HepG2 (cell line): Measurements from ENCODE around the gene HEPN1. TPM values are rescaled to one million over a fixed set of nuclear protein-coding genes. Genes with fewer than 3 reads are reported as not detected.

Experiments used
- ATAC-seq: fragments of 200-7000 bp; cut with Tn5 transposase; 3 replicates; pipeline ENCODE4 v1.9.1; 2020; ENCODE audit warnings: mild to moderate bottlenecking, moderate library complexity
- BruUV-seq: library from RNA; stranded (reverse); fragments of 400-500 nt; replicated peaks from 2 replicates; lab custom pipeline; 2021; lab: Mats Ljungman, UMichigan
- CTCF ChIA-PET: fragments of 300-600 bp; formaldehyde crosslinking; extraction: SDS; loops from one replicate; lab custom pipeline; 2021; ENCODE audit warnings: low total read pairs, inconsistent platforms, low intra/inter-chr PET ratio; lab: Yijun Ruan, JAX
- POLR2A ChIA-PET: fragments of 350-600 bp; sonication (Branson Sonifier 250); formaldehyde crosslinking; loops from one replicate; lab custom pipeline; 2020; ENCODE audit warnings: antibody characterized with exemption, inconsistent platforms; lab: Yijun Ruan, JAX
- DNase-seq: peaks from one replicate; pipeline ENCODE4 v3.0.0-alpha.2; 2015; ENCODE audit warnings: low spot score
- FAIRE-seq: peaks from 3 replicates; lab custom pipeline; 2011; peaks lifted over from hg19 to GRCh38; lab: Jason Lieb, UNC
- H2AFZ ChIP-seq: one replicate; pipeline ENCODE4 v1.6.1; 2011; ENCODE audit warnings: low read length, inconsistent platforms
- H3K27ac ChIP-seq: fragments of 300-600 bp; 3 replicates; pipeline ENCODE4 v1.8.0; 2011; ENCODE audit warnings: mixed run types, mild to moderate bottlenecking, mixed read lengths, low read length, inconsistent platforms; ENCODE audit not compliant: insufficient read depth; ENCODE audit errors: extremely low read length
- H3K27me3 ChIP-seq, 2 experiments: fragments of 200-600 bp in 1 of 2; 2 replicates in 1 of 2; 3 replicates in 1 of 2; pipeline versions ENCODE4 v1.6.0 to v1.8.0; 2011; ENCODE audit warnings: low read length in 2 of 2, mild to moderate bottlenecking in 2 of 2, moderate library complexity in 2 of 2, inconsistent platforms in 1 of 2; ENCODE audit not compliant: insufficient read depth in 2 of 2, control insufficient read depth in 1 of 2
- H3K36me3 ChIP-seq, 2 experiments: fragments of 200-600 bp in 1 of 2; replicated peaks in 1 of 2; 2 replicates in 1 of 2; 3 replicates in 1 of 2; pipeline versions ENCODE4 v1.5.1 to v1.8.0; 2011; ENCODE audit warnings: low read length in 2 of 2, inconsistent platforms in 1 of 2; ENCODE audit not compliant: insufficient read depth in 2 of 2, control insufficient read depth in 1 of 2
- H3K4me1 ChIP-seq: 2 replicates; pipeline ENCODE4 v1.5.1; 2012; ENCODE audit warnings: low read length, inconsistent platforms; ENCODE audit not compliant: insufficient read depth
- H3K4me2 ChIP-seq: 2 replicates; pipeline ENCODE4 v1.6.0; 2011; ENCODE audit warnings: low read depth, low read length, inconsistent platforms
- H3K4me3 ChIP-seq, 3 experiments: fragments of 200-600 bp in 1 of 3; sonication (generic), shearing (Covaris generic) in 1 of 3; replicated peaks in 1 of 3; 2 replicates each; pipeline ENCODE4 v1.5.1; 2011 to 2016; ENCODE audit warnings: low read length in 3 of 3, inconsistent platforms in 2 of 3, low read depth in 2 of 3, mild to moderate bottlenecking in 2 of 3, control low read depth in 1 of 3, mixed read lengths in 1 of 3; ENCODE audit not compliant: insufficient read depth in 1 of 3
- H3K79me2 ChIP-seq: one replicate; pipeline ENCODE4 v1.6.1; 2011; ENCODE audit warnings: low read length, inconsistent platforms; ENCODE audit not compliant: insufficient read depth
- H3K9ac ChIP-seq: 2 replicates; pipeline ENCODE4 v1.6.0; 2011; ENCODE audit warnings: mild to moderate bottlenecking, low read depth, low read length, inconsistent platforms; ENCODE audit not compliant: insufficient read depth
- H3K9me3 ChIP-seq: 2 replicates; pipeline ENCODE4 v1.5.1; 2012; ENCODE audit warnings: mild to moderate bottlenecking, low read length
- H4K20me1 ChIP-seq: 2 replicates; pipeline ENCODE4 v1.6.0; 2011; ENCODE audit warnings: inconsistent platforms, mild to moderate bottlenecking, low read length, moderate library complexity; ENCODE audit not compliant: insufficient read depth
- ETV5 ChIP-seq: IDR thresholded peaks from 2 replicates; pipeline ENCODE4 v1.6.1; 2018; ENCODE audit warnings: missing biosample characterization, missing genetic modification reagents, inconsistent platforms, borderline replicate concordance
- EZH2 ChIP-seq: conservative IDR thresholded peaks from 2 replicates; pipeline ENCODE4 v1.6.1; 2012; ENCODE audit warnings: mild to moderate bottlenecking, low read depth, low read length, moderate library complexity
- NFYB ChIP-seq: sonication (generic); formaldehyde crosslinking; IDR thresholded peaks from 2 replicates; pipeline ENCODE4 v1.4.0; 2020; ENCODE audit warnings: missing genetic modification reagents
- NPAS2 ChIP-seq: sonication (generic); formaldehyde crosslinking; IDR thresholded peaks from 2 replicates; pipeline ENCODE4 v1.8.0; 2022; ENCODE audit warnings: mild to moderate bottlenecking, missing genetic modification reagents, borderline replicate concordance
- PCBP1 ChIP-seq: fragments of 200-400 bp; formaldehyde crosslinking; IDR thresholded peaks from 2 replicates; pipeline ENCODE4 v1.6.1; 2017; ENCODE audit warnings: mild to moderate bottlenecking, low read depth, low read length, borderline replicate concordance
- YEATS4 ChIP-seq: sonication (generic); formaldehyde crosslinking; IDR thresholded peaks from 2 replicates; pipeline ENCODE4 v1.4.0; 2020; ENCODE audit warnings: missing genetic modification reagents, borderline replicate concordance
- ZNF142 ChIP-seq: sonication (generic); formaldehyde crosslinking; IDR thresholded peaks from 2 replicates; pipeline ENCODE4 v1.4.0; 2020; ENCODE audit warnings: missing genetic modification reagents
- ZNF296 ChIP-seq: sonication (generic); formaldehyde crosslinking; conservative IDR thresholded peaks from 2 replicates; pipeline ENCODE4 v1.5.0; 2020; ENCODE audit warnings: mild to moderate bottlenecking, missing genetic modification reagents
- ZNF567 ChIP-seq: sonication (generic); formaldehyde crosslinking; IDR thresholded peaks from 2 replicates; pipeline ENCODE4 v1.8.1; 2023; ENCODE audit warnings: mild to moderate bottlenecking, missing genetic modification reagents, borderline replicate concordance
- ZNF7 ChIP-seq: IDR thresholded peaks from 2 replicates; pipeline ENCODE4 v1.6.1; 2016; ENCODE audit warnings: missing biosample characterization, missing genetic modification reagents
- WGBS: methylation state at CpG from one replicate; pipeline ENCODE4 v1.1.6; 2017; ENCODE audit warnings: low lambda C conversion rate; 5-methylcytosine and 5-hydroxymethylcytosine counted together
- in situ Hi-C: cut with HindIII; loops from 2 replicates; pipeline ENCODE4 v1.10.0; 2017; ENCODE audit warnings: low pct_unique_long_range_greater_than_20kb; ENCODE audit not compliant: extremely low pct_ligation_motif_present
- intact Hi-C: fragments of 100-400 bp; cut with micrococcal nuclease; formaldehyde crosslinking; loops from one replicate; pipeline ENCODE4 v1.10.0; 2022; ENCODE audit not compliant: unreplicated experiment
- polyA plus RNA-seq, 8 experiments: library from polyadenylated mRNA; depleted of rRNA in 3 of 8; stranded (reverse) in 7 of 8; unstranded in 1 of 8; fragments of >200 nt; fragmentation: Illumina TruSeq in 4 of 8; extraction: Trizol in 4 of 8; gene quantifications; 2 replicates each; pipeline versions ENCODE4 v1.2.1 to v1.2.3, GENCODE V29; 2011 to 2016; ENCODE audit warnings: low read depth in 4 of 8, missing spikeins in 1 of 8, mixed read lengths in 1 of 8; ENCODE audit not compliant: insufficient read depth in 1 of 8
- total RNA-seq, 5 experiments: library from RNA; depleted of rRNA; stranded (reverse); fragments of >200 nt; fragmentation: Illumina TruSeq; extraction: Trizol; gene quantifications; 2 replicates each; pipeline ENCODE4 v1.2.3, GENCODE V29; 2016; ENCODE audit warnings: low read depth in 1 of 5
- TF ChIP-seq, protein P1 (sequence below): sonication (generic); formaldehyde crosslinking; IDR thresholded peaks from 2 replicates; pipeline ENCODE4 v1.9.0; 2021; ENCODE audit warnings: missing genetic modification reagents, mild to moderate bottlenecking, borderline replicate concordance

The HEPN1 gene
- total and polyA plus RNA-seq, 2 of the 13 experiments (the other 11 are each of a cell fraction or from before 2014, with no cell fraction given) = not detected

GRCh38 chr11:124930799-124931198 lies 11.7 kb downstream of the HEPN1 start:
- Histone ChIP-seq H3K4me1 (peaks cover 67% of the 10 kb centered on the region), H3K27ac (no peak overlapping the region), H3K9me3 (no peaks in the 10 kb centered on the region), H3K79me2 (peaks cover 94% of the 10 kb centered on the region), H2AFZ (no peak overlapping the region), H3K27me3 (no peaks in the 10 kb centered on the region; a peak in 1 of 5 replicates), H4K20me1 (no peaks in the 10 kb centered on the region; the same call in 1 of the 2 replicates), H3K4me3 (no peak overlapping the region), H3K9ac (no peak overlapping the region), H3K4me2 (peak overlapping the region; percentile 98; the same call in 1 of the 2 replicates), H3K36me3 (peaks cover 0 to 16% of the 10 kb centered on the region in 2 experiments; a peak in 3 of 5 replicates)
- in situ Hi-C loops = no loop called here
- ChIA-PET POLR2A (no interaction called here), CTCF (no interaction called here)
- FAIRE-seq (no peak), ATAC-seq (no peak), DNase-seq (no peak)
- intact Hi-C loops = no loop called here
- no TSS peak for BruUV-seq
- WGBS = 74% methylated on average over 3 of the region's 3 CpGs
- TF ChIP-seq, protein P1, sequence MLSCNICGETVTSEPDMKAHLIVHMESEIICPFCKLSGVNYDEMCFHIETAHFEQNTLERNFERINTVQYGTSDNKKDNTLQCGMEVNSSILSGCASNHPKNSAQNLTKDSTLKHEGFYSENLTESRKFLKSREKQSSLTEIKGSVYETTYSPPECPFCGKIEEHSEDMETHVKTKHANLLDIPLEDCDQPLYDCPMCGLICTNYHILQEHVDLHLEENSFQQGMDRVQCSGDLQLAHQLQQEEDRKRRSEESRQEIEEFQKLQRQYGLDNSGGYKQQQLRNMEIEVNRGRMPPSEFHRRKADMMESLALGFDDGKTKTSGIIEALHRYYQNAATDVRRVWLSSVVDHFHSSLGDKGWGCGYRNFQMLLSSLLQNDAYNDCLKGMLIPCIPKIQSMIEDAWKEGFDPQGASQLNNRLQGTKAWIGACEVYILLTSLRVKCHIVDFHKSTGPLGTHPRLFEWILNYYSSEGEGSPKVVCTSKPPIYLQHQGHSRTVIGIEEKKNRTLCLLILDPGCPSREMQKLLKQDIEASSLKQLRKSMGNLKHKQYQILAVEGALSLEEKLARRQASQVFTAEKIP (CRISPR knock-in tag) = no peak
- TF ChIP-seq ZNF7 (CRISPR knock-in tag) = no peak
- TF ChIP-seq NFYB (CRISPR knock-in tag) = no peak
- TF ChIP-seq NPAS2 (CRISPR knock-in tag) = no peak
- no peak for TF ChIP-seq YEATS4 (CRISPR knock-in tag)
- TF ChIP-seq EZH2 = no peak
- no peak for TF ChIP-seq ZNF567 (CRISPR knock-in tag)
- no peak for TF ChIP-seq ZNF142 (CRISPR knock-in tag)
- no peak for TF ChIP-seq PCBP1
- TF ChIP-seq ZNF296 (CRISPR knock-in tag) = no peak
- no peak for TF ChIP-seq ETV5 (CRISPR knock-in tag)
